Measurements from ENCODE around the gene RGSL1. TPM values are rescaled to one million over a fixed set of nuclear protein-coding genes. Genes with fewer than 3 reads are reported as not detected.

Gene RGSL1
- total and polyA plus RNA-seq, 12 donors, result not detected

DNA sequence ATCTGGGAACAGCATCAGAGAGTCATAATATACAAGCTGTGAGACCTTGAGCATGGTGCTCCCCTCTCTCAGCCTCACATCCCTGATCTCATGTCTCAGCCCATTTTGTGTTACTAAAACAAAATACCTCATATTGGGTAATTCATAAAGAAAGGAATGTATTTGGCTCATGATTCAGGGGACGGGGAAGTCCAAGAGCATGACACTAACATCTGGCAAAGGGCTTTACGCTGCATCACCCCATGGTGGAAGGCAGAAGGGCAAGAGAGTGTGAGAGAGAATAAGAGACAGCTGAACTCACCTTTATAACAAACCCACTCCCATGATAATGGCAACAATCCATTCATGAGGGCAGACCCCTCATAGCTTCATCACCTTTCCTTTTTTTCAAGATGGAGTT is 102.6 kb downstream of the RGSL1 start:
- no peak for ATAC-seq
- no peaks in the 10 kb centered on the region for H3K36me3 ChIP-seq
- intact Hi-C loops (cut with DNase I), result no loop called here
- no peak overlapping the region for H3K27ac ChIP-seq
- no peaks in the 10 kb centered on the region for H3K27me3 ChIP-seq
- no peak for TF ChIP-seq CTCF (IDR thresholded peaks at IDR 0.05)
- no peak overlapping the region for H3K4me3 ChIP-seq
- 88 to 91% methylated on average over 2 of the region's 2 CpGs for WGBS, 2 donors
- H3K4me1 ChIP-seq, result no peaks in the 10 kb centered on the region
- peaks cover 0 to 15% (median 4%) of the 10 kb centered on the region in 11 donors for H3K9me3 ChIP-seq
- DNase-seq, result no peak

GRCh38 chr1:182555493-182555892 is 105.5 kb downstream of the RGSL1 start:
- WGBS, 2 donors, result 71 to 86% methylated on average over 1 of the region's 1 CpG
- DNase-seq (no peak), ATAC-seq (no peak)
- Histone ChIP-seq H3K36me3 (no peaks in the 10 kb centered on the region), H3K9me3 (peaks cover 0 to 15% (median 4%) of the 10 kb centered on the region in 11 donors), H3K4me3 (no peak overlapping the region), H3K27ac (no peak overlapping the region), H3K27me3 (no peaks in the 10 kb centered on the region), H3K4me1 (no peaks in the 10 kb centered on the region)
- no peak for TF ChIP-seq CTCF (IDR thresholded peaks at IDR 0.05)
- intact Hi-C loops (cut with DNase I), result no loop called here

DNA sequence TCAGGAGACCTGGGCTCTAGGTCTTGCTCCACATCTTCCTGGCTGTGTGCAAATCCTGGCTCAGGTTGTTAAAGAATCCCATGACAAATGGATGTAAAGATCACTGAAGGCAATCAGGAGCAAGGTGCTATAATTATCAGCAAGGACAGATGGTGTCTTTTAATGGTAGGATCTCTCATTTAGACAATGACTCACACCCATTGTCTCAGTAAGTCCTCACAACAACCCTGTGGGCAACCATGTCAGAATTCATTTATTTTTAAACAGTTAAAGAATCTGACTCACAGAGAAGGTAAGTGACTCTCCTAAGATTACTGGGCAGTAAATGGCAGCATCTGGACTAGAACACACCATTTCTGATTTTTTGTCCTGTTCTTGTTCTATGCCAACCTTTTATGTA is 106.3 kb downstream of the RGSL1 start:
- no peak for TF ChIP-seq CTCF (IDR thresholded peaks at IDR 0.05)
- no peak overlapping the region for H3K27ac ChIP-seq
- H3K4me3 ChIP-seq, result no peak overlapping the region
- no peak for ATAC-seq
- H3K27me3 ChIP-seq, result no peaks in the 10 kb centered on the region
- no peak for DNase-seq
- intact Hi-C loops (cut with DNase I), result no loop called here
- H3K4me1 ChIP-seq, result no peaks in the 10 kb centered on the region
- H3K36me3 ChIP-seq, result no peaks in the 10 kb centered on the region
- peaks cover 0 to 15% (median 4%) of the 10 kb centered on the region in 11 donors for H3K9me3 ChIP-seq

GRCh38 chr1:182560392-182560984 is 110.5 kb downstream of the RGSL1 start:
- no peak overlapping the region for H3K27ac ChIP-seq

More at GRCh38 chr1:182560392-182560984, 110.5 kb downstream of the RGSL1 start:
- intact Hi-C loops (cut with DNase I), result no loop called here
- DNase-seq, result no peak
- WGBS, 2 donors, result 71 to 78% methylated on average over 7 of the region's 7 CpGs
- H3K9me3 ChIP-seq, result no peaks in the 10 kb centered on the region
- no peaks in the 10 kb centered on the region for H3K27me3 ChIP-seq
- H3K36me3 ChIP-seq, result no peaks in the 10 kb centered on the region
- no peak for TF ChIP-seq CTCF (IDR thresholded peaks at IDR 0.05)
- ATAC-seq, result no peak
- H3K4me3 ChIP-seq, result no peak overlapping the region
- no peaks in the 10 kb centered on the region for H3K4me1 ChIP-seq
